B cell (primary cell): ENCODE results near the gene UGT1A4. TPM values are rescaled to one million over a fixed set of nuclear protein-coding genes. Genes with fewer than 3 reads are reported as not detected.

Source experiments
- ATAC-seq: fragments of 200-7000 bp; cut with Tn5 transposase; one replicate; pipeline ENCODE4 v1.10.0; 2021; ENCODE audit warnings: low read depth, mild to moderate bottlenecking, moderate number of reproducible peaks, moderate library complexity
- CTCF ChIA-PET: fragments of 350-600 bp; sonication (Branson Sonifier 250); formaldehyde crosslinking; loops from one replicate; lab custom pipeline; 2021; ENCODE audit warnings: antibody characterized with exemption, inconsistent platforms; lab: Charles Lee
- POLR2A ChIA-PET: fragments of 350-600 bp; sonication (Branson Sonifier 250); formaldehyde crosslinking; loops from one replicate; lab custom pipeline; 2021; ENCODE audit warnings: antibody characterized with exemption; lab: Charles Lee
- DNase-seq: peaks from one replicate; pipeline ENCODE4 v3.0.0; 2013
- H2AFZ ChIP-seq: 2 replicates; pipeline ENCODE4 v1.6.1; 2012; ENCODE audit warnings: mild to moderate bottlenecking, low read depth, low read length; ENCODE audit not compliant: insufficient read depth, poor library complexity, severe bottlenecking
- H3K27ac ChIP-seq, 2 donors: 1 replicate in 1 of 2; 2 replicates in 1 of 2; pipeline ENCODE4 v1.5.1; 2012 to 2013; ENCODE audit warnings: low read length in 2 of 2, mild to moderate bottlenecking in 2 of 2, moderate library complexity in 1 of 2
- H3K27me3 ChIP-seq, 4 experiments: fragments of 200-600 bp in 1 of 4; sonication (generic) in 1 of 4; replicated peaks in 1 of 4; 1 replicate in 2 of 4; 2 replicates in 2 of 4; pipeline versions ENCODE4 v1.6.1 to v1.7.0; 2013 to 2016; ENCODE audit warnings: low read length in 3 of 4, mild to moderate bottlenecking in 2 of 4, mixed read lengths in 1 of 4, moderate library complexity in 1 of 4; ENCODE audit not compliant: insufficient read depth in 4 of 4, control insufficient read depth in 3 of 4; ENCODE audit errors: control extremely low read depth in 1 of 4
- H3K36me3 ChIP-seq, 2 experiments: replicated peaks in 1 of 2; 1 replicate in 1 of 2; 2 replicates in 1 of 2; pipeline versions ENCODE4 v1.6.1 to v1.7.1; 2013; ENCODE audit warnings: low read length in 1 of 2; ENCODE audit not compliant: insufficient read depth in 2 of 2, control insufficient read depth in 1 of 2; ENCODE audit errors: control extremely low read depth in 1 of 2, extremely low read depth in 1 of 2
- H3K4me1 ChIP-seq, 2 donors: fragments of 200-600 bp in 1 of 2; sonication (generic) in 1 of 2; 1 replicate in 1 of 2; 2 replicates in 1 of 2; pipeline versions ENCODE4 v1.5.1 to v1.6.1; 2013 to 2017; ENCODE audit warnings: low read length in 2 of 2; ENCODE audit not compliant: control insufficient read depth in 2 of 2, insufficient read depth in 2 of 2
- H3K4me2 ChIP-seq: replicated peaks from 2 replicates; pipeline ENCODE3; 2012; ENCODE audit warnings: mild to moderate bottlenecking, low read depth, low read length; ENCODE audit not compliant: poor library complexity, severe bottlenecking
- H3K4me3 ChIP-seq, 5 experiments: fragments of 200-600 bp in 1 of 5; sonication (generic) in 1 of 5; 1 replicate in 3 of 5; 2 replicates in 2 of 5; pipeline versions ENCODE4 v1.5.1 to v1.7.0; 2011 to 2016; ENCODE audit warnings: low read length in 4 of 5, mild to moderate bottlenecking in 4 of 5, low read depth in 2 of 5, control low read depth in 1 of 5, moderate library complexity in 1 of 5; ENCODE audit not compliant: insufficient read depth in 1 of 5; ENCODE audit errors: control extremely low read depth in 1 of 5, extremely low read depth in 1 of 5
- H3K79me2 ChIP-seq: fragments of 200-600 bp; sonication (generic); one replicate; pipeline ENCODE4 v1.6.0; 2016; ENCODE audit warnings: low read length; ENCODE audit not compliant: control insufficient read depth, insufficient read depth
- H3K9ac ChIP-seq: fragments of 200-600 bp; sonication (generic); 2 replicates; pipeline ENCODE4 v1.6.1; 2017; ENCODE audit warnings: mild to moderate bottlenecking, low read length, moderate library complexity
- H3K9me3 ChIP-seq, 3 donors: one replicate each; pipeline versions ENCODE4 v1.6.1 to v1.7.1; 2013; ENCODE audit warnings: low read length in 2 of 3; ENCODE audit not compliant: control insufficient read depth in 2 of 3, insufficient read depth in 1 of 3; ENCODE audit errors: control extremely low read depth in 1 of 3
- H4K20me1 ChIP-seq: 2 replicates; pipeline ENCODE4 v1.6.0; 2012; ENCODE audit warnings: mild to moderate bottlenecking, low read length; ENCODE audit not compliant: insufficient read depth, control insufficient read depth, poor library complexity, severe bottlenecking
- H3K27ac Mint-ChIP-seq: one replicate; pipeline ENCODE4 v1.8.0; 2021; ENCODE audit warnings: mixed read lengths
- H3K27me3 Mint-ChIP-seq: one replicate; pipeline ENCODE4 v1.8.0; 2021; ENCODE audit warnings: mixed read lengths
- H3K4me1 Mint-ChIP-seq: one replicate; pipeline ENCODE4 v1.8.0; 2021; ENCODE audit warnings: mixed read lengths
- H3K4me3 Mint-ChIP-seq: one replicate; pipeline ENCODE4 v1.8.0; 2021; ENCODE audit warnings: mixed read lengths
- H3K9me3 Mint-ChIP-seq: one replicate; pipeline ENCODE4 v1.8.0; 2022; ENCODE audit warnings: mixed read lengths; ENCODE audit not compliant: insufficient read depth
- CTCF ChIP-seq: fragments of 200-600 bp; IDR thresholded peaks from one replicate; pipeline ENCODE4 v1.8.0; 2022; ENCODE audit warnings: antibody characterized with exemption, mild to moderate bottlenecking
- EZH2 ChIP-seq: IDR thresholded peaks from 2 replicates; pipeline ENCODE4 v1.6.1; 2012; ENCODE audit warnings: borderline replicate concordance, low read depth, mild to moderate bottlenecking, moderate library complexity, low read length; ENCODE audit not compliant: insufficient read depth, poor library complexity, severe bottlenecking
- WGBS: methylation state at CpG from one replicate; pipeline ENCODE4 v1.1.5; 2013; ENCODE audit warnings: missing lambda C conversion rate; ENCODE audit not compliant: insufficient coverage; 5-methylcytosine and 5-hydroxymethylcytosine counted together
- intact Hi-C: fragments of 100-400 bp; cut with micrococcal nuclease; formaldehyde crosslinking; loops from one replicate; pipeline ENCODE4 v1.10.0; 2022
- polyA plus RNA-seq: library from polyadenylated mRNA; depleted of rRNA; stranded (reverse); fragments of >200 nt; gene quantifications from 2 replicates; pipeline ENCODE4 v1.2.3, GENCODE V29; 2012
- total RNA-seq, 2 donors: library from RNA; stranded (reverse); fragments of 120-200 nt in 1 of 2; gene quantifications; 1 replicate in 1 of 2; 2 replicates in 1 of 2; pipeline versions ENCODE4 v1.2.3 to v1.2.4, GENCODE V29; 2013 to 2022

UGT1A4 gene
- total and polyA plus RNA-seq, 2 donors (not counting 1 experiment from before 2014, with no cell fraction given) = not detected

- peaks cover 0 to 4% (median 0%) of the 10 kb centered on the region in 4 experiments for H3K27me3 ChIP-seq
- Mint-ChIP-seq H3K9me3 (no peaks in the 10 kb centered on the region), H3K27me3 (peaks cover 15% of the 10 kb centered on the region), H3K27ac (no peak overlapping the region), H3K4me3 (no peak overlapping the region), H3K4me1 (no peaks in the 10 kb centered on the region)
- WGBS = 76% methylated on average over 4 of the region's 11 CpGs
- no peak overlapping the region for H2AFZ ChIP-seq
- H3K4me1 ChIP-seq = no peaks in the 10 kb centered on the region
- H3K9ac ChIP-seq = no peak overlapping the region
- H3K79me2 ChIP-seq = no peaks in the 10 kb centered on the region
- ChIA-PET POLR2A (no interaction called here), CTCF (no interaction called here)
- no peak overlapping the region for H3K4me2 ChIP-seq
- ATAC-seq (no peak), DNase-seq (no peak)
- H4K20me1 ChIP-seq = no peaks in the 10 kb centered on the region
- no peak overlapping the region for H3K27ac ChIP-seq
- intact Hi-C loops = no loop called here
- no peak overlapping the region for H3K4me3 ChIP-seq
- no peaks in the 10 kb centered on the region for H3K36me3 ChIP-seq
- no peaks in the 10 kb centered on the region for H3K9me3 ChIP-seq
- TF ChIP-seq CTCF (no peak), EZH2 (no peak)
These were observed 26.8 kb upstream of the UGT1A4 start for GRCh38 chr2:233691443-233692433.

DNA sequence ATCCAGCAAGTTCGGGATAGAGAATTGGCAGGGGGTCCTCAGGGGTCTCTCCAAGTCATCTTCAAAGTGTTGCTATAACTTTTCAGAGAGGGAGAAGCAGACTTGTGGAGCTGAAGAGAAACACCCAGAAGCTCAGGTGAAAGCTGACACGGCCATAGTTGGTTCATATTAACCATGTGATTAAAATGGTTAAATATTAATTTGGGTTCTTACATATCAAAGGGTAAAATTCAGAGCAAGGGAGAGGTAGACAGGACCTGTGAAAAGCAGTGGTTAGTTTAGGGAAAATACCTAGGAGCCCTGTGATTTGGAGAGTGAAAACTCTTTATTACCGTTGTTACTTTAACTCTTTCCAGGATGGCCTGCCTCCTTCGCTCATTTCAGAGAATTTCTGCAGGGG is 25.9 kb upstream of the UGT1A4 start, which contains the start of gene UGT1A6:
UGT1A6 (plus strand) TSS at position 243 of the 400 bp plus-strand sequence; CDS start at position 358, 115 bp downstream.
- H3K4me3 ChIP-seq = no peak within 1 kb of the TSS
- H3K9ac ChIP-seq = no peak within 1 kb of the TSS
- POLR2A ChIA-PET = no interaction called here
- H3K27me3 Mint-ChIP-seq = peaks cover 15% of the 10 kb centered on the region
- H3K4me1 Mint-ChIP-seq = no peaks in the 10 kb centered on the region
- no peak within 1 kb of the TSS for H3K4me3 Mint-ChIP-seq
- no peaks in the 10 kb centered on the region for H3K36me3 ChIP-seq
- no peaks in the 10 kb centered on the region for H4K20me1 ChIP-seq
- H2AFZ ChIP-seq = no peak within 1 kb of the TSS
- no peak within 1 kb of the TSS for H3K4me2 ChIP-seq
- intact Hi-C loops = no loop called here
- no peak for TF ChIP-seq EZH2
- WGBS = 97% methylated on average over 4 of the region's 4 CpGs
- no peak within 1 kb of the TSS for H3K27ac ChIP-seq
- ATAC-seq = no peak
- H3K27me3 ChIP-seq = peaks cover 0 to 4% (median 0%) of the 10 kb centered on the region in 4 experiments
- H3K9me3 Mint-ChIP-seq = no peaks in the 10 kb centered on the region
- CTCF ChIA-PET = no interaction called here
- DNase-seq = no peak
- H3K79me2 ChIP-seq = no peaks in the 10 kb centered on the region
- H3K27ac Mint-ChIP-seq = no peak within 1 kb of the TSS
- no peaks in the 10 kb centered on the region for H3K4me1 ChIP-seq
- no peaks in the 10 kb centered on the region for H3K9me3 ChIP-seq
